HCT116 (cell line): Measurements from ENCODE around the gene EFCAB5.

Experiments used
- CEBPB ChIP-seq: IDR thresholded peaks from 2 replicates; pipeline ENCODE4 v1.6.1; 2012; ENCODE audit warnings: low read depth
- TF ChIP-seq, protein P1 (sequence below): IDR thresholded peaks from 2 replicates; pipeline ENCODE4 v1.6.1; 2012
- TF ChIP-seq, protein P2 (sequence below), 3 experiments: fragments of 200-600 bp in 1 of 3; sonication (generic) in 1 of 3; IDR thresholded peaks in 2 of 3; conservative IDR thresholded peaks in 1 of 3; 2 replicates each; pipeline ENCODE4 v1.5.1; 2012 to 2017; ENCODE audit warnings: low read depth in 2 of 3, low read length in 2 of 3, antibody characterized with exemption in 1 of 3, borderline replicate concordance in 1 of 3, control low read depth in 1 of 3, mild to moderate bottlenecking in 1 of 3, mixed read lengths in 1 of 3, mixed run types in 1 of 3, moderate library complexity in 1 of 3; ENCODE audit not compliant: insufficient read depth in 1 of 3

DNA sequence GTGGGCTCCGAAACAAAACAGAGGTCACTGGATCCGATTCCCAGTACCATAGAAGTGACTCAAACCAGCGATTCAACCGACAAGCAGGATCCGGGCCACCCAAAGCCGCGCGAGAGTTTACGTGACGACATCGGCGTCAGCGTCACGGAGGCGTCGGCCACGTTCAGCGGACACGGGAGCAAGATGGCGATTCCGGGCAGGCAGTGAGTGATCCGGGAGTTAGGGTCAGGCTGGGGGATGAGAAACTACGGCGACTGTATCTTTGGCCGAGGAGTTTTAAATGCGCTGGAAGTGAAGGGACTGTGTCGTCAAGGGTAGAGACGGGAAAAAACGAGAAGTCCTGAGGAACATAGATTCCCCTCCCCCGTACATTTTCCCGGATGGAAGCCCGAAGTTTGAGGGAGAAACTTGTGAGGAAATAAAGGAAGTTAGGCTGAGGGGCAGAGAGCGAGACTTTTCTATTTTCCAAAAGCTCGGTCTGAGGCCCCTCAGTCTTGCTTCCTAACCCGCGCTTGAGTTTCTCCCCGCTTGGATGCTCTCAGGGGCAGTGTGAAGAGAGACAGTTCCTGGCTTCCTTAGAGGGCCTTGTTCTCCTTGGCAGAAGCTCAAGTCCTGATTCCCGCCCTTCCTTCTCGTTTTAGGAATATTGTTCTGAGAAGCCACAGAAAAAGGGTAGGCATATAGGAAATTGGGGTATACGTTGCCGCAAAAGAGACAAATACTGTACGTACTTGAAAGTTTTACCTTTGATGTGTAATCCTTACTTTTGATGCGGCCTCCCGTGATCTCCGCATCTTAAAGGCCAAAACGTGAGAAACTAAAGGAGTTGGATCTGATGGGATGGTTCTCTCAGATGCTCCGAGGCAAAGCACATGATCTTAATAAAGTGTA is 175.5 kb downstream of the EFCAB5 start, which contains the start of gene NSRP1:
- TF ChIP-seq, protein P1, sequence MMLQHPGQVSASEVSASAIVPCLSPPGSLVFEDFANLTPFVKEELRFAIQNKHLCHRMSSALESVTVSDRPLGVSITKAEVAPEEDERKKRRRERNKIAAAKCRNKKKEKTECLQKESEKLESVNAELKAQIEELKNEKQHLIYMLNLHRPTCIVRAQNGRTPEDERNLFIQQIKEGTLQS, result no peak
- TF ChIP-seq, protein P2, sequence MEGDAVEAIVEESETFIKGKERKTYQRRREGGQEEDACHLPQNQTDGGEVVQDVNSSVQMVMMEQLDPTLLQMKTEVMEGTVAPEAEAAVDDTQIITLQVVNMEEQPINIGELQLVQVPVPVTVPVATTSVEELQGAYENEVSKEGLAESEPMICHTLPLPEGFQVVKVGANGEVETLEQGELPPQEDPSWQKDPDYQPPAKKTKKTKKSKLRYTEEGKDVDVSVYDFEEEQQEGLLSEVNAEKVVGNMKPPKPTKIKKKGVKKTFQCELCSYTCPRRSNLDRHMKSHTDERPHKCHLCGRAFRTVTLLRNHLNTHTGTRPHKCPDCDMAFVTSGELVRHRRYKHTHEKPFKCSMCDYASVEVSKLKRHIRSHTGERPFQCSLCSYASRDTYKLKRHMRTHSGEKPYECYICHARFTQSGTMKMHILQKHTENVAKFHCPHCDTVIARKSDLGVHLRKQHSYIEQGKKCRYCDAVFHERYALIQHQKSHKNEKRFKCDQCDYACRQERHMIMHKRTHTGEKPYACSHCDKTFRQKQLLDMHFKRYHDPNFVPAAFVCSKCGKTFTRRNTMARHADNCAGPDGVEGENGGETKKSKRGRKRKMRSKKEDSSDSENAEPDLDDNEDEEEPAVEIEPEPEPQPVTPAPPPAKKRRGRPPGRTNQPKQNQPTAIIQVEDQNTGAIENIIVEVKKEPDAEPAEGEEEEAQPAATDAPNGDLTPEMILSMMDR (IDR thresholded peaks at IDR 0.05 in 2 of 3, conservative IDR thresholded peaks at IDR 0.05 in 1 of 3; ENCODE audit: borderline replicate concordance in 1 of 3, insufficient read depth in 1 of 3, low read depth in 2 of 3, low read length in 2 of 3), result no peak
- no peak for TF ChIP-seq CEBPB
